Ishikawa (cell line): ENCODE results near the gene REPS1.

ENCODE experiments used
- CEBPB ChIP-seq: IDR thresholded peaks from 2 replicates; pipeline ENCODE4 v1.6.1; 2012
- CREB1 ChIP-seq: IDR thresholded peaks from 2 replicates; pipeline ENCODE4 v1.6.1; 2012; ENCODE audit warnings: low read depth
- EGR1 ChIP-seq: IDR thresholded peaks from 2 replicates; pipeline ENCODE4 v1.6.1; 2012
- EP300 ChIP-seq: IDR thresholded peaks from 2 replicates; pipeline ENCODE4 v1.6.1; 2012; ENCODE audit warnings: borderline replicate concordance
- NFIC ChIP-seq: IDR thresholded peaks from 2 replicates; pipeline ENCODE4 v1.6.1; 2012
- RAD21 ChIP-seq: IDR thresholded peaks from 2 replicates; pipeline ENCODE4 v1.6.1; 2012; ENCODE audit warnings: low read depth
- REST ChIP-seq: IDR thresholded peaks from 2 replicates; pipeline ENCODE4 v1.6.1; 2012; ENCODE audit warnings: low read depth, mild to moderate bottlenecking
- TEAD4 ChIP-seq: IDR thresholded peaks from 2 replicates; pipeline ENCODE4 v1.6.1; 2012
- USF1 ChIP-seq: IDR thresholded peaks from 2 replicates; pipeline ENCODE4 v1.6.1; 2012
- YY1 ChIP-seq: IDR thresholded peaks from 2 replicates; pipeline ENCODE4 v1.6.1; 2012; ENCODE audit warnings: low read depth
- ZBTB7A ChIP-seq: IDR thresholded peaks from 2 replicates; pipeline ENCODE4 v1.6.1; 2012; ENCODE audit warnings: low read depth
- TF ChIP-seq, protein P1 (sequence below): IDR thresholded peaks from 2 replicates; pipeline ENCODE4 v1.6.1; 2012

DNA sequence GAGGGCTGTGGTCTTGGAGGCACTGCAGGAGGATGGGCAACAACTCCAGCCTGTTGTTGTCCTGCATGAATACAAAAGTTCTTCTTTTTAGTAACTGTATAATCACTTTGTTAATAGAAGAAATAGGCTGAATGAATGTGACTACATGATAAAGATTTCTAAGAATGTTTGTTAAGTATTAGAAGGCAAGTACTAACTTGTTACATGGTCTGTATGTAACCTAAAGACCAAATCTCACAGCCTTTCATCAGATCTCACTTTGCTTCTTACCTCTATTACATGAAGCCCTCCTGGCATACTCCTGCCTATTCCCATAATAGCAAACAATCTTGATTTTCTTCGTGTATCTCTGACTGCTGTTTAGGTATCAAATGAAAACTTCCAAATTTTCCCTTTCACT, 73.4 kb downstream of the REPS1 start:
- TF ChIP-seq REST (no peak), EP300 (no peak), ZBTB7A (no peak), EGR1 (no peak), TEAD4 (no peak), CREB1 (no peak), CEBPB (no peak), NFIC (no peak), RAD21 (no peak), YY1 (no peak), USF1 (no peak)
- TF ChIP-seq, protein P1, sequence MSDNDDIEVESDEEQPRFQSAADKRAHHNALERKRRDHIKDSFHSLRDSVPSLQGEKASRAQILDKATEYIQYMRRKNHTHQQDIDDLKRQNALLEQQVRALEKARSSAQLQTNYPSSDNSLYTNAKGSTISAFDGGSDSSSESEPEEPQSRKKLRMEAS: no peak
